Transverse colon (tissue), 4 donors: ENCODE data around the gene CD244.
"Not testable (repeated sequence)": the region's sequence is repeated elsewhere in the genome, so short reads cannot be mapped to it uniquely, and the experiment has no call there.

Experiments
- CTCF ChIP-seq, 5 experiments: fragments of 200-600 bp in 3 of 5; fragments of 450-650 bp in 2 of 5; sonication (generic) in 3 of 5; IDR thresholded peaks; 1 replicate in 2 of 5; 2 replicates in 3 of 5; pipeline ENCODE4 v1.5.1; 2016 to 2017; ENCODE audit warnings: antibody characterized with exemption in 5 of 5, inconsistent platforms in 3 of 5, mild to moderate bottlenecking in 2 of 5, moderate library complexity in 1 of 5
- POLR2AphosphoS5 ChIP-seq, 3 donors: sonication (generic); formaldehyde crosslinking; IDR thresholded peaks; one replicate each; pipeline ENCODE4 v1.6.1; 2016; ENCODE audit warnings: antibody characterized with exemption in 3 of 3

- TF ChIP-seq CTCF, POLR2AphosphoS5 (IDR thresholded peaks at IDR 0.05): not testable (repeated sequence)
Measured at GRCh38 chr1:160894368-160895135, 31.9 kb upstream of the CD244 start.
